Measurements from ENCODE around the gene TSPAN33.

TSPAN33 gene

GRCh38 chr7:129161524-129162225 is 17.2 kb downstream of the TSPAN33 start (continued):
- TF ChIP-seq ZNF169 (tag by site-specific recombination; IDR thresholded peaks at IDR 0.05): no peak
- no peak for TF ChIP-seq KLF7 (tag by site-specific recombination; IDR thresholded peaks at IDR 0.05; ENCODE audit: borderline replicate concordance)
- TF ChIP-seq ZFP3 (tag by site-specific recombination; IDR thresholded peaks at IDR 0.05; ENCODE audit: low read depth): no peak
- no peak for TF ChIP-seq EGR2 (tag by site-specific recombination; IDR thresholded peaks at IDR 0.05; ENCODE audit: low read depth)
- TF ChIP-seq ZNF239 (tag by site-specific recombination; IDR thresholded peaks at IDR 0.05): no peak
- TF ChIP-seq HOXC10 (CRISPR knock-in tag; IDR thresholded peaks at IDR 0.05): no peak
- TF ChIP-seq, protein P1, sequence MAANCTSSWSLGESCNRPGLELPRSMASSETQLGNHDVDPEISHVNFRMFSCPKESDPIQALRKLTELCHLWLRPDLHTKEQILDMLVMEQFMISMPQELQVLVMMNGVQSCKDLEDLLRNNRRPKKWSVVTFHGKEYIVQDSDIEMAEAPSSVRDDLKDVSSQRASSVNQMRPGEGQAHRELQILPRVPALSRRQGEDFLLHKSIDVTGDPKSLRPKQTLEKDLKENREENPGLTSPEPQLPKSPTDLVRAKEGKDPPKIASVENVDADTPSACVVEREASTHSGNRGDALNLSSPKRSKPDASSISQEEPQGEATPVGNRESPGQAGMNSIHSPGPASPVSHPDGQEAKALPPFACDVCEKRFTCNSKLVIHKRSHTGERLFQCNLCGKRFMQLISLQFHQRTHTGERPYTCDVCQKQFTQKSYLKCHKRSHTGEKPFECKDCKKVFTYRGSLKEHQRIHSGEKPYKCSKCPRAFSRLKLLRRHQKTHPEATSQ (tag by site-specific recombination; IDR thresholded peaks at IDR 0.05): no peak

DNA sequence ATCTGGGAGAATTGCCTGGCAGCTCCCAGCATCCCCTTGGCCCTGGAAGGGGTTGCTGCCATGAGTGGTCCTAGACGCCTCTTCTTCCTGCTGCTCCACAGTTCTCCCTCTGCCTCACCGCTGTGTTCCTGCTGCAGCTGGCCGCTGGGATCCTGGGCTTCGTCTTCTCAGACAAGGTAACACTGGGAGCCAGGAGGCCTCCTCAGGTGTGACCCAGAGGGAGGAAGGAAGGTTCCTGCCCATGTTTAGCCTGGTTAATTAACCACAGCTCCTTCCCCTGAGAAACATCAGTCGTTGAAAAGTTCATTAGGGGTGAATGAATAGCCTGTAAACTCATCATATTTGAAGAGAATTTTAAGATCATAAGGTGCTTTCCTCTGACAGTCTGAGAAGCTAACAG is 18.2 kb downstream of the TSPAN33 start:
- H3K9me3 ChIP-seq (ENCODE audit: control insufficient read depth, insufficient read depth, low read depth, low read length): no peaks in the 10 kb centered on the region
- ChIA-PET POLR2A (no interaction called here), CTCF (interaction anchor here (0.7 to 5.8 kb wide), 12 partner anchors 9 to 136 kb away, joined by 3 to 69 read pairs (median 6); no protein-coding TSS in a partner anchor)
- no peak overlapping the region for H3K27ac ChIP-seq (ENCODE audit: extremely low read depth, low read depth, low read length)
- TF ChIP-seq, protein P2, sequence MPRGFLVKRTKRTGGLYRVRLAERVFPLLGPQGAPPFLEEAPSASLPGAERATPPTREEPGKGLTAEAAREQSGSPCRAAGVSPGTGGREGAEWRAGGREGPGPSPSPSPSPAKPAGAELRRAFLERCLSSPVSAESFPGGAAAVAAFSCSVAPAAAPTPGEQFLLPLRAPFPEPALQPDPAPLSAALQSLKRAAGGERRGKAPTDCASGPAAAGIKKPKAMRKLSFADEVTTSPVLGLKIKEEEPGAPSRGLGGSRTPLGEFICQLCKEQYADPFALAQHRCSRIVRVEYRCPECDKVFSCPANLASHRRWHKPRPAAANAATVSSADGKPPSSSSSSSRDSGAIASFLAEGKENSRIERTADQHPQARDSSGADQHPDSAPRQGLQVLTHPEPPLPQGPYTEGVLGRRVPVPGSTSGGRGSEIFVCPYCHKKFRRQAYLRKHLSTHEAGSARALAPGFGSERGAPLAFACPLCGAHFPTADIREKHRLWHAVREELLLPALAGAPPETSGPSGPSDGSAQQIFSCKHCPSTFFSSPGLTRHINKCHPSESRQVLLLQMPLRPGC (tag by site-specific recombination; IDR thresholded peaks at IDR 0.05): no peak
- TF ChIP-seq EGR2 (tag by site-specific recombination; IDR thresholded peaks at IDR 0.05; ENCODE audit: low read depth) (no peak), MYNN (tag by site-specific recombination; IDR thresholded peaks at IDR 0.05; ENCODE audit: borderline replicate concordance) (no peak), ZBTB49 (tag by site-specific recombination; IDR thresholded peaks at IDR 0.05; ENCODE audit: low read depth) (no peak), OVOL3 (tag by site-specific recombination; IDR thresholded peaks at IDR 0.05) (no peak), ZNF473 (tag by site-specific recombination; IDR thresholded peaks at IDR 0.05) (no peak), ZNF354C (tag by site-specific recombination; IDR thresholded peaks at IDR 0.05; ENCODE audit: borderline replicate concordance, low read depth) (no peak), ZNF658 (tag by site-specific recombination; IDR thresholded peaks at IDR 0.05) (no peak), ZNF416 (tag by site-specific recombination; IDR thresholded peaks at IDR 0.05) (no peak), ZNF311 (tag by site-specific recombination; IDR thresholded peaks at IDR 0.05; ENCODE audit: borderline replicate concordance) (no peak), ZNF274 (IDR thresholded peaks at IDR 0.05; ENCODE audit: low read length) (no peak), ZNF274 (tag by site-specific recombination; IDR thresholded peaks at IDR 0.05; ENCODE audit: borderline replicate concordance) (no peak), KLF9 (tag by site-specific recombination; IDR thresholded peaks at IDR 0.05; ENCODE audit: low read depth) (no peak)
- H3K36me3 ChIP-seq (ENCODE audit: control insufficient read depth in 2 of 2, insufficient read depth in 1 of 2, low read length in 2 of 2): peaks cover 0 to 28% of the 10 kb centered on the region in 2 experiments; a peak in 1 of 3 replicates
- H3K4me3 ChIP-seq (ENCODE audit: low read depth, low read length): no peak overlapping the region
- H3K4me1 ChIP-seq (ENCODE audit: control insufficient read depth, insufficient read depth, low read length): no peaks in the 10 kb centered on the region

Data from HEK293 (cell line).